Central memory CD8-positive, alpha-beta T cell (primary cell): ENCODE data around the gene OR2A25.

ENCODE experiments used
- ATAC-seq: fragments of 150-1000 bp; cut with Tn5 transposase; replicated peaks from 2 replicates; pipeline ENCODE4 v1.10.0; 2022; ENCODE audit warnings: mild to moderate bottlenecking, moderate FRiP score, moderate number of reproducible peaks; ENCODE audit not compliant: poor library complexity, severe bottlenecking; ENCODE audit errors: extremely low read depth
- DNase-seq, 2 donors: peaks; one replicate each; pipeline ENCODE4 v3.0.0; 2021; ENCODE audit warnings: low spot score in 2 of 2
- H3K27ac Mint-ChIP-seq: one replicate; pipeline ENCODE4 v1.8.0; 2022; ENCODE audit warnings: low read depth, mild to moderate bottlenecking, moderate library complexity, mixed read lengths
- H3K27me3 Mint-ChIP-seq: one replicate; pipeline ENCODE4 v1.8.0; 2022; ENCODE audit warnings: mixed read lengths
- H3K36me3 Mint-ChIP-seq: one replicate; pipeline ENCODE4 v1.8.0; 2022; ENCODE audit warnings: mild to moderate bottlenecking, moderate library complexity, mixed read lengths; ENCODE audit not compliant: insufficient read depth
- H3K4me1 Mint-ChIP-seq: one replicate; pipeline ENCODE4 v1.8.0; 2022; ENCODE audit warnings: mixed read lengths
- H3K4me3 Mint-ChIP-seq: one replicate; pipeline ENCODE4 v1.8.0; 2022; ENCODE audit warnings: mild to moderate bottlenecking, moderate library complexity, mixed read lengths
- H3K9me3 Mint-ChIP-seq: one replicate; pipeline ENCODE4 v1.8.0; 2022; ENCODE audit warnings: mixed read lengths

OR2A25 gene

GRCh38 chr7:144087230-144087629 lies 17.6 kb downstream of the OR2A25 start:
- Mint-ChIP-seq H3K27me3 (peaks cover 6% of the 10 kb centered on the region), H3K4me3 (no peak overlapping the region), H3K9me3 (no peaks in the 10 kb centered on the region), H3K36me3 (no peaks in the 10 kb centered on the region), H3K4me1 (no peaks in the 10 kb centered on the region), H3K27ac (no peak overlapping the region)
- ATAC-seq = no peak
- DNase-seq = no peak

GRCh38 chr7:144090667-144091066 lies 21.1 kb downstream of the OR2A25 start:
- H3K27me3 Mint-ChIP-seq = no peaks in the 10 kb centered on the region
- H3K27ac Mint-ChIP-seq = no peak overlapping the region
- H3K9me3 Mint-ChIP-seq = no peaks in the 10 kb centered on the region
- H3K36me3 Mint-ChIP-seq = no peaks in the 10 kb centered on the region
- DNase-seq = no peak
- ATAC-seq = no peak
- H3K4me3 Mint-ChIP-seq = no peak overlapping the region
- no peaks in the 10 kb centered on the region for H3K4me1 Mint-ChIP-seq

DNA sequence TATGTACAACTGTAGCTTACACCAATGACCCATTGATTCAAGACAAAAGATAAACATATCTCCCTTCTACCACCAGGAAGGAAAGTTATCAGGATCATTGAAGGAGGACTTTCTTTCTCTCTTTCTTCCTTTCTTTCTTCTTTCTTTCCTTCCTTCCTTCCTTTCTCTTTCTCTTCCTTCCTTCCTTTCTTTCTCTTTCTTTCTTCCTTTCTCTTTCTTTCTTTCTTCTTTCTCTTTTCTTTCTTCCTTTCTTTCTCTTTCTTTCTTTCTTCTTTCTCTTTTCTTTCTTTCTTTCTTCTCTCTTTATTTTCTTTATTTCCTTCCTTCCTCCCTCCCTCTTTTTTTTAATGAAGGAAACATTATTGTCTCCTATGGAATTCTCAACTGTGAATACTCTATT lies 29.2 kb downstream of the OR2A25 start:
- H3K4me3 Mint-ChIP-seq = no peak overlapping the region
- peaks cover 60% of the 10 kb centered on the region for H3K27me3 Mint-ChIP-seq
- ATAC-seq (no peak), DNase-seq (no peak)
- no peaks in the 10 kb centered on the region for H3K9me3 Mint-ChIP-seq
- no peaks in the 10 kb centered on the region for H3K4me1 Mint-ChIP-seq
- H3K36me3 Mint-ChIP-seq = no peaks in the 10 kb centered on the region
- no peak overlapping the region for H3K27ac Mint-ChIP-seq

GRCh38 chr7:144100607-144101006 lies 31.0 kb downstream of the OR2A25 start:
- Mint-ChIP-seq H3K9me3 (no peaks in the 10 kb centered on the region), H3K27me3 (peaks cover 60% of the 10 kb centered on the region), H3K4me1 (no peaks in the 10 kb centered on the region), H3K27ac (no peak overlapping the region), H3K4me3 (no peak overlapping the region), H3K36me3 (no peaks in the 10 kb centered on the region)
- ATAC-seq (no peak), DNase-seq (no peak)

DNA sequence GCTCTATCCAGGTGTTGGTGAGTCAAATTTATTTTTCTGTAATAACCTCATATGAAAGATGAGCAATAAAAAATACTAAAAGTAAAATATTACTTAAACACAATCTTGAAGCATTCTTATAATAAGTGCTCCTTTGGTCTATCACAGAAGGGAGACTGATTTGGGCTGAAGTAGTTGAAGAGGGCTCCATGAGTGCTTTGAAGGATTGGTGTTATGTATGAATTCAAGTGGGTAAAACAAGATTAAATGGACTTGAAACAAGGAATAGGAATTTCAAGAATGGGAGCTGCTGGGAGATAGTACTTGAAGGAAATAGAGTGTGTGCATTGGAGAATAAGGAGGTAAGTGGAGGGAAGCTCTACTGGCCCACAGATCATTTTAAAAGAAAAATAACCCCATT lies 32.4 kb downstream of the OR2A25 start:
- Mint-ChIP-seq H3K4me1 (no peaks in the 10 kb centered on the region), H3K27ac (no peak overlapping the region), H3K36me3 (no peaks in the 10 kb centered on the region), H3K9me3 (no peaks in the 10 kb centered on the region), H3K27me3 (peaks cover 51% of the 10 kb centered on the region), H3K4me3 (no peak overlapping the region)
- ATAC-seq (no peak), DNase-seq (no peak)

- DNase-seq = no peak
- peaks cover 50% of the 10 kb centered on the region for H3K27me3 Mint-ChIP-seq
- H3K4me3 Mint-ChIP-seq = no peak overlapping the region
- no peaks in the 10 kb centered on the region for H3K4me1 Mint-ChIP-seq
- H3K36me3 Mint-ChIP-seq = no peaks in the 10 kb centered on the region
- H3K9me3 Mint-ChIP-seq = no peaks in the 10 kb centered on the region
- no peak for ATAC-seq
- no peak overlapping the region for H3K27ac Mint-ChIP-seq
Measured at GRCh38 chr7:144105211-144105610, 35.6 kb downstream of the OR2A25 start.

- ATAC-seq (no peak), DNase-seq (no peak)
- Mint-ChIP-seq H3K36me3 (peaks cover 2% of the 10 kb centered on the region), H3K9me3 (no peaks in the 10 kb centered on the region), H3K4me1 (no peaks in the 10 kb centered on the region), H3K27me3 (peaks cover 62% of the 10 kb centered on the region), H3K4me3 (no peak within 1 kb of the TSS), H3K27ac (no peak within 1 kb of the TSS)
Measured at GRCh38 chr7:144109283-144109682, 39.7 kb downstream of the OR2A25 start, which contains the start of gene OR2A2. TSS of gene OR2A2 (plus strand) at chr7:144109583. CDS start at chr7:144109583, 0 bp downstream.

- H3K9me3 Mint-ChIP-seq = no peaks in the 10 kb centered on the region
Measured at GRCh38 chr7:144110272-144110671, 40.7 kb downstream of the OR2A25 start.

DNA sequence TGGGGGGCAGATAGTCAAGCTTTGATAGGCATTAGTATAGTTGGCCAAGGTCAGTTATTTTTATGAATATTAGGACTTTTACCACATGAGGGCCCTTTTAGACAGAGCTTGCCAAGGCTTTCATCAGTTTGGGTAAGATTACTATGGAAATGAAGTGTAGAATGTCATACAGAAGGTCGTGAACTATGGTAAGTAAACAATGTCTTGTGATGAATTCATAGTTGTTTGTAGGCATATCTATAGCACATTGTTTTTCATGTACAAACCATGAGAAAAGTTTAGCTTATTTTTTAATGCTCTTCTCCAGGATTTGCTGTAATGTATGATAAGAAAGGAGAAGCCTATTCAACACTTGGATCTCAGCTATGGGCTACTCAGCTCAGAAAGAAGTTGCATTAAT lies 44.0 kb downstream of the OR2A25 start:
- Mint-ChIP-seq H3K36me3 (peaks cover 2% of the 10 kb centered on the region), H3K4me1 (no peaks in the 10 kb centered on the region), H3K9me3 (no peaks in the 10 kb centered on the region), H3K4me3 (no peak overlapping the region), H3K27ac (no peak overlapping the region), H3K27me3 (peaks cover 55% of the 10 kb centered on the region)
- ATAC-seq (no peak), DNase-seq (no peak)

More at GRCh38 chr7:144110272-144110671, 40.7 kb downstream of the OR2A25 start:
- no peak overlapping the region for H3K4me3 Mint-ChIP-seq
- no peak overlapping the region for H3K27ac Mint-ChIP-seq
- no peak for DNase-seq
- peaks cover 64% of the 10 kb centered on the region for H3K27me3 Mint-ChIP-seq
- ATAC-seq = no peak
- H3K4me1 Mint-ChIP-seq = no peaks in the 10 kb centered on the region
- H3K36me3 Mint-ChIP-seq = peaks cover 2% of the 10 kb centered on the region

GRCh38 chr7:144118341-144118740 lies 48.7 kb downstream of the OR2A25 start:
- Mint-ChIP-seq H3K36me3 (peaks cover 1% of the 10 kb centered on the region), H3K9me3 (peaks cover 4% of the 10 kb centered on the region), H3K4me1 (no peaks in the 10 kb centered on the region), H3K27ac (no peak overlapping the region), H3K27me3 (peaks cover 28% of the 10 kb centered on the region), H3K4me3 (no peak overlapping the region)
- ATAC-seq (no peak), DNase-seq (no peak)

GRCh38 chr7:144122876-144123275 lies 53.3 kb downstream of the OR2A25 start, which contains the start of gene OR2A14:
TSS of gene OR2A14 (plus strand) at chr7:144123176. CDS start at chr7:144129113, 5,937 bp downstream.
- Mint-ChIP-seq H3K4me3 (no peak within 1 kb of the TSS), H3K27me3 (peaks cover 21% of the 10 kb centered on the region), H3K9me3 (peaks cover 4% of the 10 kb centered on the region), H3K36me3 (peaks cover 1% of the 10 kb centered on the region), H3K27ac (no peak within 1 kb of the TSS), H3K4me1 (no peaks in the 10 kb centered on the region)
- ATAC-seq (no peak), DNase-seq (no peak)
